Right lobe of liver (tissue), 4 donors: ENCODE measurements around the gene PLEKHG2.

Source experiments
- POLR2A ChIP-seq: fragments of 450-650 bp; IDR thresholded peaks from one replicate; pipeline ENCODE4 v1.6.1; 2017; ENCODE audit warnings: antibody characterized with exemption, mild to moderate bottlenecking
- TF ChIP-seq, protein P1 (sequence below), 4 donors: fragments of 200-600 bp in 3 of 4; fragments of 450-650 bp in 1 of 4; IDR thresholded peaks; one replicate each; pipeline versions ENCODE4 v1.5.1 to v1.8.0; 2016 to 2022; ENCODE audit warnings: antibody characterized with exemption in 4 of 4, mild to moderate bottlenecking in 2 of 4
- donor health status: DM: no; HTN: no; CAD: no.
- donor health status: DM: no; HTN: no; CAD: no.
- donor health status: DM: no; HTN: yes; CAD: no.

DNA sequence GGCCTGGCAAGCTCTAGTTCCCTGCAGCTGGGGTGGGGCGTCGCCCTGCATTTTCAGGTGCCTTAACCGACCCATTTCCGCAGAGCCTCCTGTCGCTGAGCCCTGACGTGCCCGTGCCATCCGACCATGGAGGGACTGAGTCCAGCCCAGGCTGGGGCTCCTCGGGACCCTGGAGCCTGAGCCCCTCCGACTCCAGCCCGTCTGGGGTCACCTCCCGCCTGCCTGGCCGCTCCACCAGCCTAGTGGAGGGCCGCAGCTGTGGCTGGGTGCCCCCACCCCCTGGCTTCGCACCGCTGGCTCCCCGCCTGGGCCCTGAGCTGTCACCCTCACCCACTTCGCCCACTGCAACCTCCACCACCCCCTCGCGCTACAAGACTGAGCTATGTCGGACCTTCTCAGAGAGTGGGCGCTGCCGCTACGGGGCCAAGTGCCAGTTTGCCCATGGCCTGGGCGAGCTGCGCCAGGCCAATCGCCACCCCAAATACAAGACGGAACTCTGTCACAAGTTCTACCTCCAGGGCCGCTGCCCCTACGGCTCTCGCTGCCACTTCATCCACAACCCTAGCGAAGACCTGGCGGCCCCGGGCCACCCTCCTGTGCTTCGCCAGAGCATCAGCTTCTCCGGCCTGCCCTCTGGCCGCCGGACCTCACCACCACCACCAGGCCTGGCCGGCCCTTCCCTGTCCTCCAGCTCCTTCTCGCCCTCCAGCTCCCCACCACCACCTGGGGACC, 4.6 kb upstream of the PLEKHG2 start:
- TF ChIP-seq, protein P1, sequence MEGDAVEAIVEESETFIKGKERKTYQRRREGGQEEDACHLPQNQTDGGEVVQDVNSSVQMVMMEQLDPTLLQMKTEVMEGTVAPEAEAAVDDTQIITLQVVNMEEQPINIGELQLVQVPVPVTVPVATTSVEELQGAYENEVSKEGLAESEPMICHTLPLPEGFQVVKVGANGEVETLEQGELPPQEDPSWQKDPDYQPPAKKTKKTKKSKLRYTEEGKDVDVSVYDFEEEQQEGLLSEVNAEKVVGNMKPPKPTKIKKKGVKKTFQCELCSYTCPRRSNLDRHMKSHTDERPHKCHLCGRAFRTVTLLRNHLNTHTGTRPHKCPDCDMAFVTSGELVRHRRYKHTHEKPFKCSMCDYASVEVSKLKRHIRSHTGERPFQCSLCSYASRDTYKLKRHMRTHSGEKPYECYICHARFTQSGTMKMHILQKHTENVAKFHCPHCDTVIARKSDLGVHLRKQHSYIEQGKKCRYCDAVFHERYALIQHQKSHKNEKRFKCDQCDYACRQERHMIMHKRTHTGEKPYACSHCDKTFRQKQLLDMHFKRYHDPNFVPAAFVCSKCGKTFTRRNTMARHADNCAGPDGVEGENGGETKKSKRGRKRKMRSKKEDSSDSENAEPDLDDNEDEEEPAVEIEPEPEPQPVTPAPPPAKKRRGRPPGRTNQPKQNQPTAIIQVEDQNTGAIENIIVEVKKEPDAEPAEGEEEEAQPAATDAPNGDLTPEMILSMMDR (IDR thresholded peaks at IDR 0.05): no peak
- peak; percentile 67 for TF ChIP-seq POLR2A
